Cardiac fibroblast (primary cell): ENCODE results near the gene EMP2.

Experiments
- DNase-seq, 2 donors: peaks; one replicate each; pipeline versions ENCODE4 v3.0.0 to v3.0.0-alpha.2; 2010; ENCODE audit warnings: low read depth in 2 of 2
- H3K4me3 ChIP-seq, 2 donors: replicated peaks in 1 of 2; 1 replicate in 1 of 2; 2 replicates in 1 of 2; pipeline ENCODE4 v1.5.1; 2011; ENCODE audit warnings: low read depth in 2 of 2, low read length in 2 of 2, mild to moderate bottlenecking in 2 of 2, moderate library complexity in 1 of 2
- CTCF ChIP-seq: IDR thresholded peaks from one replicate; pipeline ENCODE4 v1.5.1; 2011; ENCODE audit warnings: low read depth, mild to moderate bottlenecking, low read length, inconsistent platforms

The EMP2 gene

DNA sequence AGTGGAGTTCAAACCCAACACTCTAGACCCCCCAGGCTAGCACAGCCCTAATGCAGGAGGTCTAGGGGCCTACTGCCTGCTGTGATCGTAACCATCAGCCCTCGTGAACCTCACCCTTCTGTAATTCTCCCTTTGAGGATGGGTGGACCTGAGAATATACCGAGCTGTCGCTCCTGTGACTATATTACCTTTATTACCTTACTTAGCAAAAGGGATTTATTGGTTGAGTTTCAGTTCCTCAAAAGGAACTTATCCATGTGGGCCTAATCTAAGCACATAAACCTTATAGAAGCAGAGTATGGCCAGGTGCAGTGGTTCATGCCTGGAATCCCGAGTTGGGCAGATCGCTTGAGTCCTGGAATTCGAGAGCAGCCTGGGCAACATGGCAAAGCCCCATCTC lies 19.2 kb upstream of the EMP2 start:
- DNase-seq: no peak
- no peak overlapping the region for H3K4me3 ChIP-seq
- no peak for TF ChIP-seq CTCF

- DNase-seq: no peak
- no peak for TF ChIP-seq CTCF
- H3K4me3 ChIP-seq: no peak overlapping the region
Measured at GRCh38 chr16:10598157-10598556, 17.8 kb upstream of the EMP2 start.

- no peak overlapping the region for H3K4me3 ChIP-seq
- DNase-seq: no peak
- TF ChIP-seq CTCF: no peak
Measured at GRCh38 chr16:10597187-10597601, 16.8 kb upstream of the EMP2 start.

DNA sequence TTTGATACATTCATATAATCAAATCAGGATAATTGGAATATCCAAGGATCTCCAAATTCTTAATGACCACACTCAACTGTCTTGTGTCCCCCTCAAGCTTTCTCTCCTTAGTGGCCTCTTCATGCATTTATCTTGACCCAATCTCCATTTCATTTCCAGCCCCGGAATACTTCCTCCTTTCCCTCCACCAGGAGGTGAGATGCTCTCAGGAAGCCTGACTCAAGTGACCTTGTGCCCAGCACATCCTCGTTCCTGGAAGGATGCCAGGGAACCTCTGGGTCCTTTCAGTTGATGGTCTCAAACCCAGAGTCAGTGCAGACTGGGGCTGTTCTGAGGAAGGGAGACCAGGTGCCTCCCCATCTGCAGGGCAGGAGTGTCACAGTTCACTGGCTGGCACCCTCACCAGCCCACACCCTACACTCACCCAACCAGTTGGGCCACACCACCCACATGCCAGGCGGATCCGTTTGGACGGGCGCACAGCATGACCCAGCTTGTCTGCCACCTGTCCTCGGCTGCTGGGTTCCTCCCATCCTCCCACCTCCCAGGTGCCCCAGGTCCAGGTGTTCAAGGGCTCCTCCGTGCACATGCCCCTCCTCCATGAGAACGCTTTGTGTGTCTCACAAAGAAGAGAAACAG lies 14.0 kb upstream of the EMP2 start:
- no peak overlapping the region for H3K4me3 ChIP-seq
- no peak for DNase-seq
- TF ChIP-seq CTCF: no peak

DNA sequence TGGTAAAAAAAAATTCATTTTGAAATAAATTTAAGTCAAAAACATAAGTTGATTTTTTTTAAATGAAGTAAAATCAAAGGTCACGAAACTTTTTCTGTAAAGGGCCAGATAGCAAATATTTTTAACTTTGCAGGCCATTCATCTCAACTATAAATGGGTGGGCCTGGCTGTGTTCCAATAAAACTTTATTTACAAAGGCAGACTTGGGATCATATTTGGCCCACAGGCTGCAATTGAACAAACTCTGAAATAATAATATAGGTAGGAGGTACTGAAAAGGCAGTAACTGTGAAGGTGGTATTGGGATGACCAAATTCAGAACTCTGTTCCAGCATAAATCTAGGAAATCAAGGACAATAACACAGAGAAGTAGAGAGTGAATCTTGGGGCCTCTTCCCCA lies 12.2 kb upstream of the EMP2 start:
- no peak overlapping the region for H3K4me3 ChIP-seq
- TF ChIP-seq CTCF: no peak
- DNase-seq: no peak

DNA sequence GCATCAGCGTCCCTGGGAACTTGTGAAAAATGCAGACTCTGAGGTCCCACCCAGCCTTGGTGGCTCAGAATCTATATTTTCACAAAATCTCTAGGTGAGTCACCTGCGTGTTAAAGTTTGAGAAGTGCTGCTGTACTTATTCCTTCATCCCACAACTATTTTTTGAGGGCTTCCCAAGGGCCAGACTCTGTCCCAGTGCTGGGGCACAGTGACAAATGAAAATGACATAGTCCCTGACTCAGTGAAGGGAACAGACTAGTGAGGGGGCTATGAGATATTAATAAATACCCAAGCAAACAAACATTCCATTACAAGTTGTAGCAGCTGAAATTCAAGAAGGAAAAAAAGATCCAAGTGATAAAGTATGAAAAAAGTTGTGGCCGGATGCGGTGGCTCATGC lies 9.9 kb upstream of the EMP2 start:
- no peak overlapping the region for H3K4me3 ChIP-seq
- TF ChIP-seq CTCF: no peak

GRCh38 chr16:10589109-10589508 lies 8.7 kb upstream of the EMP2 start:
- TF ChIP-seq CTCF: no peak
- no peak for DNase-seq
- no peak overlapping the region for H3K4me3 ChIP-seq

More for the DNA sequence above, 9.9 kb upstream of the EMP2 start:
- no peak for DNase-seq
